NCI-H510A treated with DMSO at 0.1 percent for 48 hours (cell line): ENCODE results near the gene FTCD.
"Not testable (repeated sequence)": the region's sequence is repeated elsewhere in the genome, so short reads cannot be mapped to it uniquely, and the experiment has no call there.

Source experiments
- DNase-seq: peaks from one replicate; lab custom pipeline; 2025; lab: John Stamatoyannopoulos, UW

Gene FTCD

GRCh38 chr21:46188226-46189212, 33.1 kb upstream of the FTCD start:
- DNase-seq, result peak; percentile 61

- DNase-seq, result no peak
These were observed 32.4 kb upstream of the FTCD start for GRCh38 chr21:46187814-46188213.

GRCh38 chr21:46187261-46187660, 31.9 kb upstream of the FTCD start:
- no peak for DNase-seq

- DNase-seq, result no peak
These were observed 30.3 kb upstream of the FTCD start for GRCh38 chr21:46185716-46186115.

- peak; percentile 80 for DNase-seq
These were observed 29.5 kb upstream of the FTCD start for GRCh38 chr21:46184625-46185555.

- peak; percentile 14 for DNase-seq
These were observed 28.7 kb upstream of the FTCD start, which contains the start of gene SPATC1L for GRCh38 chr21:46183910-46184624. Gene SPATC1L (minus strand): TSS chr21:46184459. CDS start chr21:46182816, 1,643 bp downstream.

- not testable (repeated sequence) for DNase-seq
These were observed 28.0 kb upstream of the FTCD start for GRCh38 chr21:46183337-46183909.

GRCh38 chr21:46182548-46183336, 27.4 kb upstream of the FTCD start:
- no peak for DNase-seq

GRCh38 chr21:46181953-46182547, 26.7 kb upstream of the FTCD start:
- DNase-seq, result no peak

- DNase-seq, result no peak
These were observed 26.1 kb upstream of the FTCD start for GRCh38 chr21:46181436-46181835.

- no peak for DNase-seq
These were observed 25.5 kb upstream of the FTCD start for GRCh38 chr21:46180778-46181391.

- no peak for DNase-seq
These were observed 24.8 kb upstream of the FTCD start for GRCh38 chr21:46180079-46180722.

GRCh38 chr21:46179708-46180078, 24.3 kb upstream of the FTCD start:
- no peak for DNase-seq

- DNase-seq, result no peak
These were observed 23.6 kb upstream of the FTCD start for GRCh38 chr21:46178961-46179360.

GRCh38 chr21:46176443-46177129, 21.2 kb upstream of the FTCD start:
- DNase-seq, result not testable (repeated sequence)

- DNase-seq, result no peak
These were observed 18.2 kb upstream of the FTCD start for GRCh38 chr21:46173573-46173972.

- no peak for DNase-seq
These were observed 17.6 kb upstream of the FTCD start for GRCh38 chr21:46172863-46173528.
